Uterus (tissue), 2 donors: ENCODE measurements around the gene DGKI.

Source experiments
- POLR2A ChIP-seq, 2 donors: fragments of 450-650 bp; IDR thresholded peaks; one replicate each; pipeline ENCODE4 v1.6.1; 2016; ENCODE audit warnings: antibody characterized with exemption in 2 of 2, mild to moderate bottlenecking in 1 of 2, moderate library complexity in 1 of 2
- TF ChIP-seq, protein P1 (sequence below), 4 experiments: fragments of 200-600 bp in 2 of 4; fragments of 450-650 bp in 2 of 4; sonication (generic) in 2 of 4; IDR thresholded peaks; one replicate each; pipeline ENCODE4 v1.5.1; 2016 to 2019; ENCODE audit warnings: antibody characterized with exemption in 4 of 4, mild to moderate bottlenecking in 2 of 4, moderate library complexity in 1 of 4

DNA sequence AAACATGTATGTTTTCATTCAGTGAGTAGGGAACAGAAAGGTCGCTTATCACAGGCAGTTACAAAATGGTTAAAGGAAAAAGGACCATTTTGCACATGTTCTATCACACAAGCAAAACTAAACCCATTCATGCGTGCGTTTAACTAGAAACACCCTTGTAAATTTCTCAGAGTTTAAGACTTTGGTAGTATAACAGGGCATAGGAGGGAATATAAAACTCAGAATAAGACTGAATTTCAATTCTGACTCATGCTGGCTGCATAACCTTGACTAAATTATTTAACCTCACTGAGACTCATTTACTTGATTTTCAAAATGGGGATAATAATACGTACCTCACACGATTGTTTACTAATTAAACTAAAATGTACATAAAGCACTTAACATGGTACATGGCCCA, 259.4 kb downstream of the DGKI start:
- TF ChIP-seq POLR2A (IDR thresholded peaks at IDR 0.05) = no peak
- TF ChIP-seq, protein P1, sequence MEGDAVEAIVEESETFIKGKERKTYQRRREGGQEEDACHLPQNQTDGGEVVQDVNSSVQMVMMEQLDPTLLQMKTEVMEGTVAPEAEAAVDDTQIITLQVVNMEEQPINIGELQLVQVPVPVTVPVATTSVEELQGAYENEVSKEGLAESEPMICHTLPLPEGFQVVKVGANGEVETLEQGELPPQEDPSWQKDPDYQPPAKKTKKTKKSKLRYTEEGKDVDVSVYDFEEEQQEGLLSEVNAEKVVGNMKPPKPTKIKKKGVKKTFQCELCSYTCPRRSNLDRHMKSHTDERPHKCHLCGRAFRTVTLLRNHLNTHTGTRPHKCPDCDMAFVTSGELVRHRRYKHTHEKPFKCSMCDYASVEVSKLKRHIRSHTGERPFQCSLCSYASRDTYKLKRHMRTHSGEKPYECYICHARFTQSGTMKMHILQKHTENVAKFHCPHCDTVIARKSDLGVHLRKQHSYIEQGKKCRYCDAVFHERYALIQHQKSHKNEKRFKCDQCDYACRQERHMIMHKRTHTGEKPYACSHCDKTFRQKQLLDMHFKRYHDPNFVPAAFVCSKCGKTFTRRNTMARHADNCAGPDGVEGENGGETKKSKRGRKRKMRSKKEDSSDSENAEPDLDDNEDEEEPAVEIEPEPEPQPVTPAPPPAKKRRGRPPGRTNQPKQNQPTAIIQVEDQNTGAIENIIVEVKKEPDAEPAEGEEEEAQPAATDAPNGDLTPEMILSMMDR (IDR thresholded peaks at IDR 0.05) = no peak
